Neural progenitor cell (in vitro differentiated cells): Measurements from ENCODE around the gene SLC7A10. TPM values are rescaled to one million over a fixed set of nuclear protein-coding genes. Genes with fewer than 3 reads are reported as not detected.

Experiments used
- DNase-seq: peaks from one replicate; pipeline ENCODE4 v3.0.0-alpha.2; 2016; ENCODE audit warnings: low spot score
- H2AFZ ChIP-seq: fragments of 200-600 bp; sonication (generic); replicated peaks from 2 replicates; pipeline ENCODE4 v1.6.1; 2016; ENCODE audit warnings: antibody characterized with exemption
- H3F3A ChIP-seq: fragments of 200-600 bp; sonication (generic); 2 replicates; pipeline ENCODE4 v1.6.1; 2016; ENCODE audit warnings: antibody characterized with exemption, low read depth
- H3K27ac ChIP-seq: fragments of 200-600 bp; sonication (generic); 2 replicates; pipeline ENCODE4 v1.5.1; 2016; ENCODE audit warnings: mild to moderate bottlenecking
- H3K27me3 ChIP-seq: fragments of 200-600 bp; sonication (generic); 2 replicates; pipeline ENCODE4 v1.6.1; 2016; ENCODE audit warnings: mild to moderate bottlenecking, moderate library complexity
- H3K36me3 ChIP-seq: fragments of 200-600 bp; sonication (generic); 2 replicates; pipeline ENCODE4 v1.5.1; 2016
- H3K4me1 ChIP-seq: fragments of 200-600 bp; sonication (generic); 2 replicates; pipeline ENCODE4 v1.6.1; 2016; ENCODE audit warnings: mixed run types
- H3K4me2 ChIP-seq: fragments of 200-600 bp; sonication (generic); 2 replicates; pipeline ENCODE4 v1.6.1; 2016
- H3K4me3 ChIP-seq: fragments of 200-600 bp; sonication (generic); 2 replicates; pipeline ENCODE4 v1.5.1; 2016
- H3K79me2 ChIP-seq: fragments of 200-600 bp; sonication (generic); 2 replicates; pipeline ENCODE4 v1.6.1; 2016; ENCODE audit warnings: low read depth
- H3K9ac ChIP-seq: fragments of 200-600 bp; sonication (generic); 2 replicates; pipeline ENCODE4 v1.6.1; 2016
- H3K9me3 ChIP-seq: fragments of 200-600 bp; sonication (generic); 2 replicates; pipeline ENCODE4 v1.5.1; 2016; ENCODE audit warnings: low read depth
- H4K20me1 ChIP-seq: fragments of 200-600 bp; sonication (generic); 2 replicates; pipeline ENCODE4 v1.6.1; 2016; ENCODE audit warnings: low read depth
- H3K27ac Mint-ChIP-seq: 3 replicates; pipeline ENCODE4 v1.8.0; 2021; ENCODE audit warnings: mixed read lengths
- H3K27me3 Mint-ChIP-seq: 2 replicates; pipeline ENCODE4 v1.8.0; 2022; ENCODE audit warnings: low read depth, mild to moderate bottlenecking, inconsistent platforms, moderate library complexity, mixed read lengths; ENCODE audit not compliant: insufficient read depth
- H3K36me3 Mint-ChIP-seq: 3 replicates; pipeline ENCODE4 v1.8.0; 2021; ENCODE audit warnings: mixed read lengths
- H3K4me1 Mint-ChIP-seq: 3 replicates; pipeline ENCODE4 v1.8.0; 2021; ENCODE audit warnings: mixed read lengths
- H3K4me3 Mint-ChIP-seq: 3 replicates; pipeline ENCODE4 v1.8.0; 2021; ENCODE audit warnings: mild to moderate bottlenecking, moderate library complexity, mixed read lengths
- H3K9me3 Mint-ChIP-seq: 3 replicates; pipeline ENCODE4 v1.8.0; 2020; ENCODE audit warnings: mixed read lengths
- CTCF ChIP-seq: fragments of 200-600 bp; sonication (generic); IDR thresholded peaks from 2 replicates; pipeline ENCODE4 v1.5.1; 2017; ENCODE audit warnings: antibody characterized with exemption, mild to moderate bottlenecking
- EZH2 ChIP-seq: fragments of 200-600 bp; sonication (generic); IDR thresholded peaks from 2 replicates; pipeline ENCODE4 v1.6.1; 2017; ENCODE audit warnings: antibody characterized with exemption, mild to moderate bottlenecking, moderate library complexity
- EZH2phosphoT487 ChIP-seq: fragments of 200-600 bp; sonication (generic); IDR thresholded peaks from 2 replicates; pipeline ENCODE4 v1.6.1; 2017; ENCODE audit warnings: antibody characterized with exemption
- total RNA-seq: library from RNA; depleted of rRNA; stranded (reverse); fragments of >200 nt; gene quantifications from 2 replicates; pipeline ENCODE4 v1.2.3, GENCODE V29; 2015; ENCODE audit warnings: low replicate concordance

SLC7A10 gene
- total RNA-seq, 1 donor from 2014 or later, result 0.79 TPM

DNA sequence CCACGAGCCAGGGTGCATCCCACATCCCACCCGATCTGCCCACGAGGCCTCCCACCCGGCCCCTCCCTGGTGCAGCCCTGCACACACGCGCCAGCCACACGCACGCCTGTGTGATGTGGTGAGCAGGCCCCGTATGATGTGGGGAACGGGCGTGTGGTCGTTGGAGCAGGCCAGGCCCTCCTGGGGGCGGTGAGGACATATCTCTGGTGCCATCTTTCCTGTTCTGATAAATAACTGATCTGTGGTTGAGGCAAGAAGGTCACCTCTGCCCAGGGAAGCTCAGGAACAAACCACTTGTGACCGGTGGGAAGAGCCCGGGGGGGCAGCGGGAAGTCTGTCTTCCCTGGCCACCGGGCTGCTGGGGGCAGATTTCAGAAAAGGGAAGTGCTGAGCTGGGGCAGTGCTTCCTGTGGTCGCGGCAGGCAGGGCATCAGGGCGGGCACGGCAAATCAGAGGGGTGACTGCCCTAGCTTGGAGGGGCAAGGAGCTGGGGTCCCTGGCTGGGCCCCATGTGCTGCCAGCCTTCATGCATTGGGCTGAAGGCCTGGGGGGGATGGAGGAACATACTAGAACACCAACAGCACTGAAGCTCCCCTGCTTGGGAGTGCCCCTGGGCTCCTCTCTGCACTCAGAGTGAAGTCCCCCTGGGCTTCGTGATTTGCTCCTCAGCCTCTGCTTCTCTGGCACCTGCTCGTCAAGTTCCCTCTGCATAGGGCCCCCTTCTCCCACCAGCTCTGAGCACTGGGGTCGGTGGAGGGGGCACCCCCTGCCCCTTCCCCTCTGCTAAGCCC is 35.2 kb upstream of the SLC7A10 start:
- no peak overlapping the region for H3K4me3 ChIP-seq
- H3K36me3 Mint-ChIP-seq, result no peaks in the 10 kb centered on the region
- H3K4me3 Mint-ChIP-seq, result no peak overlapping the region
- H3K27ac ChIP-seq, result no peak overlapping the region
- peaks cover 3% of the 10 kb centered on the region for H3K4me1 Mint-ChIP-seq
- no peaks in the 10 kb centered on the region for H3F3A ChIP-seq
- H3K9me3 Mint-ChIP-seq, result peaks cover 3% of the 10 kb centered on the region
- H3K9ac ChIP-seq, result no peak overlapping the region
- H3K4me1 ChIP-seq, result no peaks in the 10 kb centered on the region
- H3K36me3 ChIP-seq, result no peaks in the 10 kb centered on the region
- no peaks in the 10 kb centered on the region for H4K20me1 ChIP-seq
- H3K27ac Mint-ChIP-seq, result no peak overlapping the region
- no peaks in the 10 kb centered on the region for H3K27me3 ChIP-seq
- H3K4me2 ChIP-seq, result no peak overlapping the region
- peaks cover 10% of the 10 kb centered on the region for H3K27me3 Mint-ChIP-seq
- H3K79me2 ChIP-seq, result no peaks in the 10 kb centered on the region
- H2AFZ ChIP-seq, result no peak overlapping the region
- DNase-seq, result no peak
- no peaks in the 10 kb centered on the region for H3K9me3 ChIP-seq
- TF ChIP-seq EZH2phosphoT487 (no peak), EZH2 (no peak), CTCF (no peak)

DNA sequence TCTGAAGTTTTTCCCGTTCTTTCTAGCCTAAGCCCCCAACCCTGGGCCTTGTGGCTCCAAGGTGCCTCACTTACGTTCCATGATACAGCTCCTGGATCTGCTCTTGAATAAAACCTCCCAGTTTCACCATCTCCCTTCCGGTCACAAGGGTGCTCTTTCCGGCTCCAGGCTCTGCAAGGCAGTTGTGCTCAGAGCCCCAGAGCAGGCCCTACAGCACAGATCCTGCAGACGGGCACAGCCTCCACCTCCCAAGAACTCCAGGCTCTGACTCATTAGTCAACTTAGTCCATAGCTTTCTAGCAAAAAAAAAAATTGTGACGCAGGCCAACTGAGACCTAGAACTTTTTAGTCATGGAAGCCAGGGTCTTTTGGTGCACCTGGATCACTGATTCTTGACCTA is 33.9 kb upstream of the SLC7A10 start:
- Histone ChIP-seq H3K4me3 (no peak overlapping the region), H3K9ac (no peak overlapping the region), H3F3A (no peaks in the 10 kb centered on the region), H3K79me2 (no peaks in the 10 kb centered on the region), H3K27me3 (no peaks in the 10 kb centered on the region), H2AFZ (no peak overlapping the region), H3K27ac (no peak overlapping the region), H3K36me3 (no peaks in the 10 kb centered on the region), H3K9me3 (no peaks in the 10 kb centered on the region), H3K4me1 (no peaks in the 10 kb centered on the region), H3K4me2 (no peak overlapping the region), H4K20me1 (no peaks in the 10 kb centered on the region)
- H3K9me3 Mint-ChIP-seq, result peaks cover 3% of the 10 kb centered on the region
- peaks cover 2% of the 10 kb centered on the region for H3K4me1 Mint-ChIP-seq
- H3K27ac Mint-ChIP-seq, result no peak overlapping the region
- DNase-seq, result no peak
- H3K4me3 Mint-ChIP-seq, result no peak overlapping the region
- peaks cover 6% of the 10 kb centered on the region for H3K27me3 Mint-ChIP-seq
- H3K36me3 Mint-ChIP-seq, result no peaks in the 10 kb centered on the region
- no peak for TF ChIP-seq CTCF
- no peak for TF ChIP-seq EZH2
- TF ChIP-seq EZH2phosphoT487, result no peak

DNA sequence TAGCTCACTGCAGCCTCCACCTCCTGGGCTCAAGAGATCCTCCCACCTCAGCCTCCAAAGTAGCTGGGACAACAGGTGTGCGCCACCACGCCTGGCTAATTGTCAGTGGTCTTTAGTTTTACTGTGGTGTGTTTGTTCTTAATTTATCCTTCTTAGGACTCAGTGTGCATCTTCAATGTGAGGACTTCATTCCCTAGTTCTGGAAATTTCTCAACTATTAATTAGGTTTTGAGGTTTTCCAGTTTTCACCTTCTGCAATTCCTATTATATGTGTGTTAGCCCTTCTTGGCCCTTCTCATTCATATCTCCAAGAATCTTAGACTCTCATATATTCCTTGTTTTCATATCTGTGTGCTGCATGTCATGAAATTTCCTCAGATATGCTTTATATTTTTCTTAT is 32.2 kb upstream of the SLC7A10 start:
- Histone ChIP-seq H3K27me3 (no peaks in the 10 kb centered on the region), H3K9me3 (no peaks in the 10 kb centered on the region), H3F3A (no peaks in the 10 kb centered on the region), H3K79me2 (no peaks in the 10 kb centered on the region), H3K4me1 (no peaks in the 10 kb centered on the region), H2AFZ (no peak overlapping the region), H3K4me2 (no peak overlapping the region), H3K27ac (no peak overlapping the region), H3K9ac (no peak overlapping the region), H4K20me1 (no peaks in the 10 kb centered on the region), H3K36me3 (no peaks in the 10 kb centered on the region), H3K4me3 (no peak overlapping the region)
- TF ChIP-seq EZH2, result no peak
- TF ChIP-seq EZH2phosphoT487, result no peak
- no peak for TF ChIP-seq CTCF
- H3K4me3 Mint-ChIP-seq, result no peak overlapping the region
- no peaks in the 10 kb centered on the region for H3K36me3 Mint-ChIP-seq
- H3K27me3 Mint-ChIP-seq, result peaks cover 2% of the 10 kb centered on the region
- H3K27ac Mint-ChIP-seq, result no peak overlapping the region
- no peaks in the 10 kb centered on the region for H3K4me1 Mint-ChIP-seq
- no peak for DNase-seq
- peaks cover 3% of the 10 kb centered on the region for H3K9me3 Mint-ChIP-seq
